ENCODE results near the gene CDK5RAP1. TPM values are rescaled to one million over a fixed set of nuclear protein-coding genes. Genes with fewer than 3 reads are reported as not detected.
A peak's percentile ranks its signal among the peaks of the same experiment; 100 is the strongest.

The CDK5RAP1 gene, protein sequence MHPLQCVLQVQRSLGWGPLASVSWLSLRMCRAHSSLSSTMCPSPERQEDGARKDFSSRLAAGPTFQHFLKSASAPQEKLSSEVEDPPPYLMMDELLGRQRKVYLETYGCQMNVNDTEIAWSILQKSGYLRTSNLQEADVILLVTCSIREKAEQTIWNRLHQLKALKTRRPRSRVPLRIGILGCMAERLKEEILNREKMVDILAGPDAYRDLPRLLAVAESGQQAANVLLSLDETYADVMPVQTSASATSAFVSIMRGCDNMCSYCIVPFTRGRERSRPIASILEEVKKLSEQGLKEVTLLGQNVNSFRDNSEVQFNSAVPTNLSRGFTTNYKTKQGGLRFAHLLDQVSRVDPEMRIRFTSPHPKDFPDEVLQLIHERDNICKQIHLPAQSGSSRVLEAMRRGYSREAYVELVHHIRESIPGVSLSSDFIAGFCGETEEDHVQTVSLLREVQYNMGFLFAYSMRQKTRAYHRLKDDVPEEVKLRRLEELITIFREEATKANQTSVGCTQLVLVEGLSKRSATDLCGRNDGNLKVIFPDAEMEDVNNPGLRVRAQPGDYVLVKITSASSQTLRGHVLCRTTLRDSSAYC
- total RNA-seq = 10 to 100 TPM; 22.3 to 33.3 (median 25.4) TPM

- WGBS, 2 donors = 0 to 1% methylated on average over 35 to 40 of the region's 43 CpGs
- intact Hi-C loops (cut with DNase I; ENCODE audit: low total_unique reads) = no loop called here
- peak; percentile 87 to 96 for DNase-seq (ENCODE audit: low spot score in 2 of 2)
- peak within 1 kb of the TSS; percentile 89 for H3K4me3 ChIP-seq (ENCODE audit: low read depth, poor library complexity, severe bottlenecking)
- no peak for TF ChIP-seq POLR2A (IDR thresholded peaks at IDR 0.05)
Measured at GRCh38 chr20:33401184-33401920, at the start of gene CDK5RAP1. CDK5RAP1 (minus strand) TSS chr20:33401519; CDS start chr20:33397064, 4,455 bp downstream.

DNA sequence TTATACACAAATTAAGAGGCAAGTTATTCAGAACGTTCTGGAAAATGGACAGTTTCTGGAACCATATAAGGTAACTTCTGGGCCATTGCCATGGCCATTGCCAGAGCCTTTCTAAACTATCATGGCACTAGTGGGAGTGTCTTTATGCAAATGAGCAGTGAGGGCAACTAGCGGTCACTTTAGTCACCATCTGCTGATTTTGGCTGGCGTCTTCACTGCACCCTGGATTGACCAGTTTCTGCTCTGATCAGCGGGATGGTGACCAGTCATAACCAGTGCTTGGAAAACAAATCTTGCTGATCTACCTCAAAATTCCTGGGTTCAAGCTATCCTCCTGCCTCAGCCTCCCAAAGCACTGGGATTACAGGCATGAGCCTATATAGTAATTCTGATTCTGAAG lies 49.5 kb upstream of the CDK5RAP1 start:
- WGBS, 2 donors = 64 to 83% methylated on average over 4 of the region's 4 CpGs
- TF ChIP-seq POLR2A (IDR thresholded peaks at IDR 0.05) (no peak), CTCF (IDR thresholded peaks at IDR 0.05) (no peak)
- H3K4me3 ChIP-seq (ENCODE audit: low read depth, poor library complexity, severe bottlenecking) = no peak overlapping the region
- no peak for DNase-seq (ENCODE audit: low spot score in 2 of 2)
- intact Hi-C loops (cut with DNase I; ENCODE audit: low total_unique reads) = no loop called here

DNA sequence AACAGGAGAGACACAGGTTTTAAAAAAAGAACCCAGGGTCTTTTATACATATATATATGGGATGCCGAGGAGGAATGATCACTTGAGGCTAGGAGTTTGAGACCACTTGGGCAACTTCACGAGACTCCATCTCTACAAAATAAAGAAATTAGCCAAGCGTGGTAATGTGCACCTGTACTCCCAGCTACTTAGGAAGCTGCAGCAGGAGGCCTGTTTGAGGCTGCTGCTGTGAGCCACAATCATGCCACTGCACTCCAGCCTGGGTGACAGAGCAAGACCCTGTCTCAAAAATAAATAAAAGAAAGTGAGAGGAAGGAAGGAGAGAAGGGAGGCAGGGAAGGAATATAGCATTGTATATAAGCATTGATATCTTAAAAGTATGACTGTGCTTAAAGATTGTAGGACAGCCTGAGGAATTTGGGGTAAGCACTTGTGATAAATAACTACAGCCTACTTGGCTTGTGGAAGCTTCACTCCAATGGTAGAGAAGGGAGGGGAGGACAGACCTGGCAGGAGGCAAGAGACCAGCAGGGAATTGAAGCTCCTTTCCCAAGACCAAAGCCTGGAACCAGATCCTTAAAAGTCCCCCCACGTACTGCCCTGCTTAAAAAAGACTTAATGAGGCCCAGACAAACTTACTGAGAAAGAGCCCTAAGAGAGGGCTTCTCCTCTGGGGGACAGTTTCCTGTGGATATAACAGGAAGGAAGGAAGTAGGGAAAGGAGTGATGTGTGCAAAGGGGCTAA lies 44.7 kb upstream of the CDK5RAP1 start:
- no peak for TF ChIP-seq POLR2A (IDR thresholded peaks at IDR 0.05)
- TF ChIP-seq CTCF (IDR thresholded peaks at IDR 0.05) = no peak
- no peak for DNase-seq (ENCODE audit: low spot score in 2 of 2)
- no peak overlapping the region for H3K4me3 ChIP-seq (ENCODE audit: low read depth, poor library complexity, severe bottlenecking)
- WGBS, 2 donors = 85 to 90% methylated on average over 4 of the region's 4 CpGs
- intact Hi-C loops (cut with DNase I; ENCODE audit: low total_unique reads) = no loop called here

GRCh38 chr20:33444797-33445560 lies 43.7 kb upstream of the CDK5RAP1 start:
- H3K4me3 ChIP-seq (ENCODE audit: low read depth, poor library complexity, severe bottlenecking) = no peak overlapping the region
- TF ChIP-seq POLR2A (IDR thresholded peaks at IDR 0.05) = no peak
- TF ChIP-seq CTCF (IDR thresholded peaks at IDR 0.05) = no peak
- intact Hi-C loops (cut with DNase I; ENCODE audit: low total_unique reads) = no loop called here
- WGBS, 2 donors = 47 to 58% methylated on average over 4 of the region's 4 CpGs
- no peak for DNase-seq (ENCODE audit: low spot score in 2 of 2)

- TF ChIP-seq CTCF (IDR thresholded peaks at IDR 0.05) (no peak), POLR2A (IDR thresholded peaks at IDR 0.05) (no peak)
- intact Hi-C loops (cut with DNase I; ENCODE audit: low total_unique reads) = no loop called here
- H3K4me3 ChIP-seq (ENCODE audit: low read depth, poor library complexity, severe bottlenecking) = peak within 1 kb of the TSS; percentile 67
- 1% methylated on average over 36 to 46 of the region's 75 CpGs for WGBS, 2 donors
- DNase-seq (ENCODE audit: low spot score in 2 of 2) = peak; percentile 91 to 98
Measured at GRCh38 chr20:33443512-33444239, 42.4 kb upstream of the CDK5RAP1 start, which contains the start of gene SNTA1. SNTA1 (minus strand) TSS chr20:33443763; CDS start chr20:33443620, 143 bp downstream.
